Tibial artery (tissue), 4 donors: Measurements from ENCODE around the gene CDC42BPG.

Experiments used
- DNase-seq, 2 donors: peaks; one replicate each; pipeline ENCODE4 v3.0.0-alpha.2; 2019
- H3K27ac ChIP-seq, 2 donors: fragments of 200-600 bp; sonication (generic) in 1 of 2; 1 replicate in 1 of 2; 2 replicates in 1 of 2; pipeline ENCODE4 v1.5.1; 2018 to 2019; ENCODE audit warnings: mild to moderate bottlenecking in 1 of 2
- H3K27me3 ChIP-seq, 2 donors: fragments of 200-600 bp; sonication (generic) in 1 of 2; one replicate each; pipeline versions ENCODE4 v1.5.1 to v1.6.0; 2016 to 2019
- H3K36me3 ChIP-seq, 3 donors: fragments of 200-600 bp; sonication (generic) in 2 of 3; one replicate each; pipeline ENCODE4 v1.5.1; 2016 to 2019; ENCODE audit warnings: mild to moderate bottlenecking in 2 of 3
- H3K4me1 ChIP-seq, 4 donors: fragments of 200-600 bp; sonication (generic) in 2 of 4; 1 replicate in 3 of 4; 2 replicates in 1 of 4; pipeline ENCODE4 v1.5.1; 2016 to 2019
- H3K4me3 ChIP-seq, 2 donors: fragments of 200-600 bp; sonication (generic) in 1 of 2; 1 replicate in 1 of 2; 2 replicates in 1 of 2; pipeline ENCODE4 v1.5.1; 2018 to 2019; ENCODE audit warnings: mild to moderate bottlenecking in 2 of 2
- H3K9me3 ChIP-seq, 3 donors: fragments of 200-600 bp; sonication (generic) in 1 of 3; one replicate each; pipeline ENCODE4 v1.5.1; 2016 to 2019
- CTCF ChIP-seq, 2 experiments: fragments of 200-600 bp in 1 of 2; fragments of 450-650 bp in 1 of 2; IDR thresholded peaks; one replicate each; pipeline ENCODE4 v1.5.1; 2017 to 2019; ENCODE audit warnings: antibody characterized with exemption in 2 of 2, mild to moderate bottlenecking in 1 of 2, moderate library complexity in 1 of 2
- intact Hi-C: fragments of 100-400 bp; cut with DNase I; formaldehyde crosslinking; loops from one replicate; pipeline ENCODE4 v1.15.0; 2023; ENCODE audit warnings: low total_unique reads

CDC42BPG gene

GRCh38 chr11:64829536-64830251 lies 14.8 kb downstream of the CDC42BPG start:
- peaks cover 0 to 80% (median 0%) of the 10 kb centered on the region in 3 donors for H3K36me3 ChIP-seq

GRCh38 chr11:64827451-64827839 lies 17.0 kb downstream of the CDC42BPG start:
- no peaks in the 10 kb centered on the region for H3K9me3 ChIP-seq
- no peaks in the 10 kb centered on the region for H3K4me1 ChIP-seq
- peaks cover 0 to 58% (median 0%) of the 10 kb centered on the region in 3 donors for H3K36me3 ChIP-seq
- H3K27ac ChIP-seq: no peak overlapping the region
- DNase-seq: no peak
- no peak overlapping the region for H3K4me3 ChIP-seq
- TF ChIP-seq CTCF (IDR thresholded peaks at IDR 0.05): no peak
- intact Hi-C loops: no loop called here
- H3K27me3 ChIP-seq: no peaks in the 10 kb centered on the region

More at GRCh38 chr11:64829536-64830251, 14.8 kb downstream of the CDC42BPG start:
- Histone ChIP-seq H3K27ac (no peak overlapping the region), H3K27me3 (no peaks in the 10 kb centered on the region), H3K4me1 (no peaks in the 10 kb centered on the region), H3K9me3 (no peaks in the 10 kb centered on the region), H3K4me3 (no peak overlapping the region)
- intact Hi-C loops: no loop called here
- TF ChIP-seq CTCF (IDR thresholded peaks at IDR 0.05): no peak
- DNase-seq: no peak

GRCh38 chr11:64826578-64827450 lies 17.6 kb downstream of the CDC42BPG start:
- Histone ChIP-seq H3K36me3 (peaks cover 0 to 52% (median 0%) of the 10 kb centered on the region in 3 donors), H3K4me1 (no peaks in the 10 kb centered on the region), H3K27me3 (no peaks in the 10 kb centered on the region), H3K4me3 (no peak overlapping the region), H3K9me3 (no peaks in the 10 kb centered on the region), H3K27ac (no peak overlapping the region)
- no peak for TF ChIP-seq CTCF (IDR thresholded peaks at IDR 0.05)
- intact Hi-C loops: no loop called here
- DNase-seq: no peak

- peaks cover 0 to 44% (median 0%) of the 10 kb centered on the region in 3 donors for H3K36me3 ChIP-seq
These were observed 18.4 kb downstream of the CDC42BPG start for GRCh38 chr11:64826062-64826461.

More at GRCh38 chr11:64826062-64826461, 18.4 kb downstream of the CDC42BPG start:
- Histone ChIP-seq H3K27ac (no peak overlapping the region), H3K4me3 (no peak overlapping the region), H3K9me3 (no peaks in the 10 kb centered on the region), H3K4me1 (no peaks in the 10 kb centered on the region), H3K27me3 (no peaks in the 10 kb centered on the region)
- no peak for TF ChIP-seq CTCF (IDR thresholded peaks at IDR 0.05)
- DNase-seq: no peak
- intact Hi-C loops: no loop called here
